Measurements from ENCODE around the gene AGMO.

The AGMO gene

DNA sequence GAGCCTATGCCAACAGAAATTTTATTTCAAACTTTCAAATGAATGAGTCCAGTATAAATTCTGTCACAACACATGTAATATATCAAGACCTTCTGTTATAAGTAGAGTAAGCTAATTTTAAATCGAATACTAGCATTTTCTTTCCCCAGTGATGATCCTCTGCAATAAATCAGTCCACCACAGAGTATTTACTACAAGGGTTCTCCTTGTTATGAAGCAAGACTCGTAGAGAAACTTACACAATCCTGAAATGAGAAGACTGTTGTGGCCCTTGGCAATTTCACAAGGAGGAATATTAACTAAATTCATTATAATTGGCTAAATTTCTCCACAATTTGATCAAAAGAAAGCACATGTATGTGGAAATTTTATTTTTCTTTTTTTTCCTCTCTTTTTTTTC is 346.8 kb downstream of the AGMO start:
- no peak overlapping the region for H3K27ac Mint-ChIP-seq
- TF ChIP-seq, protein P1, sequence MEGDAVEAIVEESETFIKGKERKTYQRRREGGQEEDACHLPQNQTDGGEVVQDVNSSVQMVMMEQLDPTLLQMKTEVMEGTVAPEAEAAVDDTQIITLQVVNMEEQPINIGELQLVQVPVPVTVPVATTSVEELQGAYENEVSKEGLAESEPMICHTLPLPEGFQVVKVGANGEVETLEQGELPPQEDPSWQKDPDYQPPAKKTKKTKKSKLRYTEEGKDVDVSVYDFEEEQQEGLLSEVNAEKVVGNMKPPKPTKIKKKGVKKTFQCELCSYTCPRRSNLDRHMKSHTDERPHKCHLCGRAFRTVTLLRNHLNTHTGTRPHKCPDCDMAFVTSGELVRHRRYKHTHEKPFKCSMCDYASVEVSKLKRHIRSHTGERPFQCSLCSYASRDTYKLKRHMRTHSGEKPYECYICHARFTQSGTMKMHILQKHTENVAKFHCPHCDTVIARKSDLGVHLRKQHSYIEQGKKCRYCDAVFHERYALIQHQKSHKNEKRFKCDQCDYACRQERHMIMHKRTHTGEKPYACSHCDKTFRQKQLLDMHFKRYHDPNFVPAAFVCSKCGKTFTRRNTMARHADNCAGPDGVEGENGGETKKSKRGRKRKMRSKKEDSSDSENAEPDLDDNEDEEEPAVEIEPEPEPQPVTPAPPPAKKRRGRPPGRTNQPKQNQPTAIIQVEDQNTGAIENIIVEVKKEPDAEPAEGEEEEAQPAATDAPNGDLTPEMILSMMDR (IDR thresholded peaks at IDR 0.05; ENCODE audit: unreplicated experiment in 3 of 3): no peak

DNA sequence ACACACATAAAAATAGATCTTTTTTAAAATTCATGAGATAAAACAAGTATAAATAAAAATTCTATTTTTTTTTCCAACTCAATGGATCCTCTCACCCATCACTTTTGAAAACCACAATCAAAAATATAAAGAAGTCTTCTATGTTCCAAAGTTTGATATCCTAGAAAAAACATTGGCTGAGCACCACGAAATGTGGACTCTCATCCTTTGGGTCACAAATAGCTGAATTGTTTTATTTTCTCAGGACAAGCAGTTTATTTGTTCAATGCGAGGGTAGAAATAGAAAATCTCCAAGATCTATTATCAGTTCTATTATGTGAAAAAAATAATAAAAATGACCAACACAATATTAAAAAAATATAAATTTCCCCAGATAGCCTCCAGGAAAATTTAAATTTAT is 348.7 kb downstream of the AGMO start:
- Mint-ChIP-seq H3K27ac (no peak overlapping the region), H3K36me3 (ENCODE audit: low read depth) (no peaks in the 10 kb centered on the region), H3K27me3 (ENCODE audit: low read depth) (no peaks in the 10 kb centered on the region), H3K9me3 (no peaks in the 10 kb centered on the region), H3K4me3 (no peak overlapping the region), H3K4me1 (no peaks in the 10 kb centered on the region)
- TF ChIP-seq, protein P1 (IDR thresholded peaks at IDR 0.05; ENCODE audit: unreplicated experiment in 3 of 3): no peak

More for the DNA sequence above, 346.8 kb downstream of the AGMO start:
- no peak overlapping the region for H3K4me3 Mint-ChIP-seq
- no peaks in the 10 kb centered on the region for H3K27me3 Mint-ChIP-seq (ENCODE audit: low read depth)
- no peaks in the 10 kb centered on the region for H3K36me3 Mint-ChIP-seq (ENCODE audit: low read depth)
- no peaks in the 10 kb centered on the region for H3K4me1 Mint-ChIP-seq
- H3K9me3 Mint-ChIP-seq: no peaks in the 10 kb centered on the region

DNA sequence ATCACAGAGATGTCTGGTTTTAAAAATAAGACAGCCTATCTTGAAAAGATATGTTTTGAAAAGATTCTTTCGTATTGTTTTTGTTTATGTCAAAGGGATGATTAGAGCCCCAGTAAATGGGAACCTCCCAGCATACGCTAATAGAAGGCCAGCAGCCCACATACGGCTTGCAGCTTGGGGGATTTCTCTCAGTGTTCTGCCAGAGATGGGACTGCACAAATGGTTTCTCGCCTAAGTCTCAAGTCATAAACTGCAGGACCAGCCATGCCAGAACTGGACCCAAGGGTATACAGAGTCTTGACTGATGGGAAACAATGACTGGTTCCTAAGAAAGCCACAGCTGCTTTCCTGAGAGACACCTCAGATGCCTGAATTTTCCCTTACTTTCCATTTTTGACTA is 352.4 kb downstream of the AGMO start:
- H3K27ac Mint-ChIP-seq: no peak overlapping the region
- H3K36me3 Mint-ChIP-seq (ENCODE audit: low read depth): no peaks in the 10 kb centered on the region
- H3K27me3 Mint-ChIP-seq (ENCODE audit: low read depth): no peaks in the 10 kb centered on the region
- H3K4me3 Mint-ChIP-seq: no peak overlapping the region
- TF ChIP-seq, protein P1 (IDR thresholded peaks at IDR 0.05; ENCODE audit: unreplicated experiment in 3 of 3): no peak
- H3K9me3 Mint-ChIP-seq: no peaks in the 10 kb centered on the region
- H3K4me1 Mint-ChIP-seq: no peaks in the 10 kb centered on the region

DNA sequence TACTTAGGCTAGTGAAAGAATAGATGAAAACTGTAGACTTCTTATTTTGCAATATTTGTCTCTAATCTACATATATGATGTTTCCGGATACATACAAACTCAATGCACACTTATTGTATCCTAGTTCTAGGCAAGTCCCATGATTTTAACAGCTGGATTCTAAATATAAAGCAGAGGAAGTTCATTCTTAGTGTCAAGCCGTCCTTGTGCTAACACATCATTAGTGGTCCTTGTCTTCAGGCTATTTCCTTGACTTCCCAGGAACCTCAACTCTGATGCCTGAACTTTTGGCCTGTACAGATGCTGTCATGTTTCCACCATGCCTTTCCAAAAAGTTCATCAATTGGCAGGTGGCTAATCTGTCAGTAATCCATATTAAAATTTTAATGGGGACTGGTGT is 357.4 kb downstream of the AGMO start:
- TF ChIP-seq, protein P1 (IDR thresholded peaks at IDR 0.05; ENCODE audit: unreplicated experiment in 3 of 3): no peak
- H3K27ac Mint-ChIP-seq: no peak overlapping the region
- no peaks in the 10 kb centered on the region for H3K27me3 Mint-ChIP-seq (ENCODE audit: low read depth)
- H3K9me3 Mint-ChIP-seq: no peaks in the 10 kb centered on the region
- no peak overlapping the region for H3K4me3 Mint-ChIP-seq
- no peaks in the 10 kb centered on the region for H3K4me1 Mint-ChIP-seq
- H3K36me3 Mint-ChIP-seq (ENCODE audit: low read depth): no peaks in the 10 kb centered on the region

DNA sequence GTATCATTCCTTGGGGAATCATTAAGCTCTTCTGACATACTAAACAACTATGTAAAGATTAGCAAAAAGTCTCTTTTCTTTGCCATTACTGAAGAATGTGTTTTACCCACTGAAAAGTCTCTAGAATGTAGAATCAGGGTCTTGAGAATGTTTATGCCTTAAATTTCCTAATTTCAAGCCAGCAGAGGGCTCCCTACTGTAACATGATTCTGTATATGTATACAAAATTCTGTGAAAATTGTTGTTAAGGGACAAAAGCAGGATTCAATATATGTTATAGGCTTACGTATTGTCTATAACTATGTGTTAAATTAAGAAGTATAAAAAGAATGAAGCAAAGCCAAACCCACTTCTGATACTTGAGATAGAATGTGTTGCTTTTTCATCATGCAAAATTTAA is 362.3 kb downstream of the AGMO start:
- Mint-ChIP-seq H3K27ac (peak overlapping the region in 1 of 3 experiments; percentile 20), H3K36me3 (ENCODE audit: low read depth) (no peaks in the 10 kb centered on the region)

More for the DNA sequence above, 362.3 kb downstream of the AGMO start:
- Mint-ChIP-seq H3K27me3 (ENCODE audit: low read depth) (no peaks in the 10 kb centered on the region), H3K4me1 (peaks cover 6% of the 10 kb centered on the region), H3K9me3 (no peaks in the 10 kb centered on the region), H3K4me3 (no peak overlapping the region)
- TF ChIP-seq, protein P1 (IDR thresholded peaks at IDR 0.05; ENCODE audit: unreplicated experiment in 3 of 3): peak; percentile 50 to 65 (median 50)
